ENCODE data around the gene NDUFB8. TPM values are rescaled to one million over a fixed set of nuclear protein-coding genes. Genes with fewer than 3 reads are reported as not detected.

NDUFB8 gene
- total RNA-seq, 1 donor from 2014 or later: 124 TPM

GRCh38 chr10:100477970-100478369, 51.7 kb downstream of the NDUFB8 start:
- H3K27me3 ChIP-seq: peaks cover 88% of the 10 kb centered on the region
- no peak for TF ChIP-seq EZH2phosphoT487 (IDR thresholded peaks at IDR 0.05)
- no peak for TF ChIP-seq EZH2 (IDR thresholded peaks at IDR 0.05)
- TF ChIP-seq, protein P1, sequence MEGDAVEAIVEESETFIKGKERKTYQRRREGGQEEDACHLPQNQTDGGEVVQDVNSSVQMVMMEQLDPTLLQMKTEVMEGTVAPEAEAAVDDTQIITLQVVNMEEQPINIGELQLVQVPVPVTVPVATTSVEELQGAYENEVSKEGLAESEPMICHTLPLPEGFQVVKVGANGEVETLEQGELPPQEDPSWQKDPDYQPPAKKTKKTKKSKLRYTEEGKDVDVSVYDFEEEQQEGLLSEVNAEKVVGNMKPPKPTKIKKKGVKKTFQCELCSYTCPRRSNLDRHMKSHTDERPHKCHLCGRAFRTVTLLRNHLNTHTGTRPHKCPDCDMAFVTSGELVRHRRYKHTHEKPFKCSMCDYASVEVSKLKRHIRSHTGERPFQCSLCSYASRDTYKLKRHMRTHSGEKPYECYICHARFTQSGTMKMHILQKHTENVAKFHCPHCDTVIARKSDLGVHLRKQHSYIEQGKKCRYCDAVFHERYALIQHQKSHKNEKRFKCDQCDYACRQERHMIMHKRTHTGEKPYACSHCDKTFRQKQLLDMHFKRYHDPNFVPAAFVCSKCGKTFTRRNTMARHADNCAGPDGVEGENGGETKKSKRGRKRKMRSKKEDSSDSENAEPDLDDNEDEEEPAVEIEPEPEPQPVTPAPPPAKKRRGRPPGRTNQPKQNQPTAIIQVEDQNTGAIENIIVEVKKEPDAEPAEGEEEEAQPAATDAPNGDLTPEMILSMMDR (IDR thresholded peaks at IDR 0.05): no peak
- no peaks in the 10 kb centered on the region for H4K20me1 ChIP-seq (ENCODE audit: low read depth)
- peaks cover 16% of the 10 kb centered on the region for H3K36me3 Mint-ChIP-seq
- H3K9ac ChIP-seq: no peak overlapping the region
- no peak overlapping the region for H3K27ac ChIP-seq
- H2AFZ ChIP-seq (replicated peaks): no peak overlapping the region
- H3K27me3 Mint-ChIP-seq (ENCODE audit: insufficient read depth, low read depth): peaks cover 13% of the 10 kb centered on the region
- peaks cover 8% of the 10 kb centered on the region for H3F3A ChIP-seq (ENCODE audit: low read depth)
- H3K79me2 ChIP-seq (ENCODE audit: low read depth): no peaks in the 10 kb centered on the region
- no peak for DNase-seq (ENCODE audit: low spot score)
- H3K36me3 ChIP-seq: no peaks in the 10 kb centered on the region
- no peaks in the 10 kb centered on the region for H3K9me3 Mint-ChIP-seq
- H3K27ac Mint-ChIP-seq: no peak overlapping the region
- peaks cover 14% of the 10 kb centered on the region for H3K4me1 Mint-ChIP-seq
- no peak overlapping the region for H3K4me3 Mint-ChIP-seq
- H3K4me3 ChIP-seq: no peak overlapping the region
- no peak overlapping the region for H3K4me2 ChIP-seq
- H3K9me3 ChIP-seq (ENCODE audit: low read depth): no peaks in the 10 kb centered on the region
- peaks cover 9% of the 10 kb centered on the region for H3K4me1 ChIP-seq

Other genes starting within 250 kb of the NDUFB8 start
- 58.3 and 87.1 TPM in 2 replicates for gene BLOC1S2, start 243.2 kb downstream of the NDUFB8 start, total RNA-seq (ENCODE audit: low replicate concordance)
- gene PKD2L1, start 199.6 kb downstream of the NDUFB8 start, total RNA-seq (ENCODE audit: low replicate concordance): not detected in 2 replicates
- gene SCD, start 182.6 kb downstream of the NDUFB8 start, total RNA-seq (ENCODE audit: low replicate concordance): 448 and 468 TPM in 2 replicates
- gene WNT8B, start 66.9 kb downstream of the NDUFB8 start, total RNA-seq (ENCODE audit: low replicate concordance): 5.8 and 9.0 TPM in 2 replicates
- gene SEC31B, start 10.0 kb downstream of the NDUFB8 start, total RNA-seq (ENCODE audit: low replicate concordance): 8.8 and 11.6 TPM in 2 replicates
- gene HIF1AN, start 6.1 kb upstream of the NDUFB8 start, total RNA-seq (ENCODE audit: low replicate concordance): 24.2 and 26.4 TPM in 2 replicates
- 0.06 and 0.34 TPM in 2 replicates for gene PAX2, start 215.7 kb upstream of the NDUFB8 start, total RNA-seq (ENCODE audit: low replicate concordance)